ENCODE results near the gene CDK17. TPM values are rescaled to one million over a fixed set of nuclear protein-coding genes. Genes with fewer than 3 reads are reported as not detected.

Gene CDK17
- total RNA-seq, 2 donors from 2014 or later: 20.9 to 27.1 TPM

GRCh38 chr12:96314723-96315122 lies 85.5 kb downstream of the CDK17 start:
- DNase-seq (ENCODE audit: low spot score): no peak
- no peaks in the 10 kb centered on the region for H3K9me3 ChIP-seq
- no peak for TF ChIP-seq CTCF (IDR thresholded peaks at IDR 0.05)
- H3K4me1 ChIP-seq: peaks cover 0 to 8% of the 10 kb centered on the region in 2 donors
- no peak overlapping the region for H3K27ac ChIP-seq
- no peak overlapping the region for H3K4me3 ChIP-seq
- H3K36me3 ChIP-seq: peaks cover 4% of the 10 kb centered on the region
- no peaks in the 10 kb centered on the region for H3K27me3 ChIP-seq

GRCh38 chr12:96313606-96314005 lies 86.6 kb downstream of the CDK17 start:
- peaks cover 4% of the 10 kb centered on the region for H3K36me3 ChIP-seq
- TF ChIP-seq CTCF (IDR thresholded peaks at IDR 0.05): no peak
- H3K4me3 ChIP-seq: no peak overlapping the region
- no peaks in the 10 kb centered on the region for H3K9me3 ChIP-seq
- no peak overlapping the region for H3K27ac ChIP-seq
- peaks cover 0 to 8% of the 10 kb centered on the region in 2 donors for H3K4me1 ChIP-seq
- no peaks in the 10 kb centered on the region for H3K27me3 ChIP-seq
- DNase-seq (ENCODE audit: low spot score): no peak

GRCh38 chr12:96311191-96311590 lies 89.0 kb downstream of the CDK17 start:
- H3K9me3 ChIP-seq: no peaks in the 10 kb centered on the region
- DNase-seq (ENCODE audit: low spot score): no peak
- no peaks in the 10 kb centered on the region for H3K27me3 ChIP-seq
- H3K27ac ChIP-seq: no peak overlapping the region
- H3K4me3 ChIP-seq: no peak overlapping the region
- peaks cover 0 to 8% of the 10 kb centered on the region in 2 donors for H3K4me1 ChIP-seq
- peaks cover 4% of the 10 kb centered on the region for H3K36me3 ChIP-seq
- TF ChIP-seq CTCF (IDR thresholded peaks at IDR 0.05): no peak

GRCh38 chr12:96310067-96310466 lies 90.2 kb downstream of the CDK17 start:
- H3K4me1 ChIP-seq: peaks cover 0 to 8% of the 10 kb centered on the region in 2 donors
- H3K9me3 ChIP-seq: no peaks in the 10 kb centered on the region
- TF ChIP-seq CTCF (IDR thresholded peaks at IDR 0.05): no peak
- no peak overlapping the region for H3K27ac ChIP-seq
- peaks cover 4% of the 10 kb centered on the region for H3K36me3 ChIP-seq
- DNase-seq (ENCODE audit: low spot score): no peak
- H3K27me3 ChIP-seq: no peaks in the 10 kb centered on the region
- H3K4me3 ChIP-seq: no peak overlapping the region

- no peak overlapping the region for H3K27ac ChIP-seq
- peaks cover 4% of the 10 kb centered on the region for H3K36me3 ChIP-seq
- TF ChIP-seq CTCF (IDR thresholded peaks at IDR 0.05): no peak
Observed at GRCh38 chr12:96308881-96309280, 91.4 kb downstream of the CDK17 start.

GRCh38 chr12:96305665-96306064 lies 94.6 kb downstream of the CDK17 start:
- no peak for TF ChIP-seq CTCF (IDR thresholded peaks at IDR 0.05)
- H3K27ac ChIP-seq: no peak overlapping the region
- H3K36me3 ChIP-seq: no peaks in the 10 kb centered on the region
- no peak for DNase-seq (ENCODE audit: low spot score)
- peaks cover 0 to 3% of the 10 kb centered on the region in 2 donors for H3K4me1 ChIP-seq
- H3K4me3 ChIP-seq: no peak overlapping the region
- H3K9me3 ChIP-seq: no peaks in the 10 kb centered on the region
- no peaks in the 10 kb centered on the region for H3K27me3 ChIP-seq

More at GRCh38 chr12:96308881-96309280, 91.4 kb downstream of the CDK17 start:
- no peak overlapping the region for H3K4me3 ChIP-seq
- H3K4me1 ChIP-seq: no peaks in the 10 kb centered on the region
- DNase-seq (ENCODE audit: low spot score): no peak
- no peaks in the 10 kb centered on the region for H3K9me3 ChIP-seq
- H3K27me3 ChIP-seq: no peaks in the 10 kb centered on the region

All from right atrium auricular region (tissue), 2 donors.